K562 (cell line): ENCODE results near the gene GALNT17. TPM values are rescaled to one million over a fixed set of nuclear protein-coding genes. Genes with fewer than 3 reads are reported as not detected.

ENCODE experiments used
- ATAC-seq: fragments of 200-7000 bp; cut with Tn5 transposase; 3 replicates; pipeline ENCODE4 v1.9.1; 2020; ENCODE audit warnings: moderate library complexity
- BruUV-seq: library from RNA; stranded (reverse); fragments of 400-500 nt; replicated peaks from 2 replicates; lab custom pipeline; 2021; lab: Mats Ljungman, UMichigan
- CTCF ChIA-PET: fragments of 300-600 bp; formaldehyde crosslinking; extraction: SDS; loops from one replicate; lab custom pipeline; 2021; ENCODE audit warnings: low intra/inter-chr PET ratio; lab: Yijun Ruan, JAX
- POLR2A ChIA-PET: fragments of 300-600, 350-650 bp; sonication (Branson Sonifier 250); formaldehyde crosslinking; extraction: SDS; loops from one replicate; lab custom pipeline; 2021; ENCODE audit warnings: antibody characterized with exemption, inconsistent platforms; lab: Yijun Ruan, JAX
- DNase-seq, 4 experiments: peaks; one replicate each; pipeline versions ENCODE4 v3.0.0 to v3.0.0-alpha.2; 2011 to 2018; ENCODE audit warnings: low spot score in 3 of 4, mixed read lengths in 3 of 4; ENCODE audit errors: extremely low read depth in 1 of 4
- FAIRE-seq: peaks from 2 replicates; lab custom pipeline; 2011; peaks lifted over from hg19 to GRCh38; lab: Jason Lieb, UNC
- H2AFZ ChIP-seq: 2 replicates; pipeline ENCODE4 v1.6.0; 2011; ENCODE audit warnings: low read depth, low read length, control low read depth, inconsistent platforms
- H3K27ac ChIP-seq: fragments of 200-600 bp; 3 replicates; pipeline ENCODE4 v1.8.0; 2011; ENCODE audit warnings: low read depth, mild to moderate bottlenecking, control low read depth, inconsistent platforms, low read length, moderate library complexity, mixed read lengths; ENCODE audit errors: extremely low read depth
- H3K27me3 ChIP-seq, 2 experiments: fragments of 300-600 bp in 1 of 2; 2 replicates in 1 of 2; 3 replicates in 1 of 2; pipeline versions ENCODE4 v1.6.0 to v1.8.0; 2011; ENCODE audit warnings: inconsistent platforms in 2 of 2, low read length in 2 of 2, mild to moderate bottlenecking in 1 of 2, mixed read lengths in 1 of 2, moderate library complexity in 1 of 2; ENCODE audit not compliant: control insufficient read depth in 2 of 2, insufficient read depth in 2 of 2
- H3K36me3 ChIP-seq: fragments of 300-600 bp; 3 replicates; pipeline ENCODE4 v1.8.0; 2011; ENCODE audit warnings: mild to moderate bottlenecking, low read length, inconsistent platforms; ENCODE audit not compliant: control insufficient read depth, insufficient read depth
- H3K4me1 ChIP-seq, 2 experiments: fragments of 200-600 bp in 1 of 2; replicated peaks in 1 of 2; 2 replicates in 1 of 2; 3 replicates in 1 of 2; pipeline versions ENCODE4 v1.5.1 to v1.8.0; 2011; ENCODE audit warnings: inconsistent platforms in 2 of 2, low read length in 2 of 2, mild to moderate bottlenecking in 1 of 2, mixed read lengths in 1 of 2, moderate library complexity in 1 of 2; ENCODE audit not compliant: control insufficient read depth in 2 of 2, insufficient read depth in 2 of 2
- H3K4me2 ChIP-seq: 2 replicates; pipeline ENCODE4 v1.6.1; 2011; ENCODE audit warnings: low read length, control low read depth, inconsistent platforms, mixed read lengths; ENCODE audit not compliant: insufficient read depth
- H3K4me3 ChIP-seq: fragments of 200-600 bp; sonication (generic), shearing (Covaris generic); 2 replicates; pipeline ENCODE4 v1.5.1; 2016; ENCODE audit warnings: control low read depth, inconsistent platforms
- H3K79me2 ChIP-seq: fragments of 200-600 bp; 3 replicates; pipeline ENCODE4 v1.8.0; 2011; ENCODE audit warnings: low read length, inconsistent platforms; ENCODE audit not compliant: control insufficient read depth, insufficient read depth
- H3K9ac ChIP-seq, 2 experiments: 2 replicates each; pipeline versions ENCODE4 v1.6.0 to v1.6.1; 2011; ENCODE audit warnings: low read depth in 2 of 2, low read length in 2 of 2, control low read depth in 1 of 2, inconsistent platforms in 1 of 2, mild to moderate bottlenecking in 1 of 2, mixed read lengths in 1 of 2; ENCODE audit not compliant: insufficient read depth in 1 of 2
- H3K9me1 ChIP-seq: one replicate; pipeline ENCODE4 v1.6.0; 2011; ENCODE audit warnings: inconsistent platforms, mild to moderate bottlenecking, low read length, moderate library complexity; ENCODE audit not compliant: control insufficient read depth, insufficient read depth
- H3K9me3 ChIP-seq: replicated peaks from 2 replicates; pipeline ENCODE4 v1.5.1; 2011; ENCODE audit warnings: low read depth, low read length, inconsistent platforms; ENCODE audit not compliant: control insufficient read depth, insufficient read depth
- H4K20me1 ChIP-seq: replicated peaks from 2 replicates; pipeline ENCODE4 v1.6.1; 2011; ENCODE audit warnings: low read length, inconsistent platforms, mixed read lengths; ENCODE audit not compliant: control insufficient read depth, insufficient read depth
- BHLHE40 ChIP-seq: IDR thresholded peaks from 2 replicates; pipeline ENCODE4 v1.6.1; 2011; ENCODE audit warnings: low read length, improper control_type of control experiment
- ESRRB ChIP-seq: fragments of 250-450 bp; sonication (Bioruptor Pico); IDR thresholded peaks from 2 replicates; pipeline ENCODE4 v1.5.0; 2020; ENCODE audit warnings: mild to moderate bottlenecking, moderate library complexity, borderline replicate concordance
- LEF1 ChIP-seq: fragments of 450-650 bp; IDR thresholded peaks from 2 replicates; pipeline ENCODE4 v1.6.1; 2016; ENCODE audit warnings: mild to moderate bottlenecking
- NR1H2 ChIP-seq: sonication (generic); formaldehyde crosslinking; IDR thresholded peaks from 2 replicates; pipeline ENCODE4 v1.4.0; 2020; ENCODE audit warnings: mild to moderate bottlenecking, missing genetic modification reagents
- U2AF1 ChIP-seq: fragments of 200-400 bp; formaldehyde crosslinking; optimal IDR thresholded peaks from 2 replicates; pipeline ENCODE3; 2017; ENCODE audit warnings: mild to moderate bottlenecking, low read depth, low read length, moderate library complexity
- ZFX ChIP-seq: sonication (generic); formaldehyde crosslinking; IDR thresholded peaks from 2 replicates; pipeline ENCODE4 v1.8.0; 2022; ENCODE audit warnings: mild to moderate bottlenecking, missing genetic modification reagents, moderate library complexity
- ZNF12 ChIP-seq: sonication (generic); formaldehyde crosslinking; IDR thresholded peaks from 2 replicates; pipeline ENCODE4 v1.4.0; 2020; ENCODE audit warnings: mild to moderate bottlenecking, missing genetic modification reagents
- ZNF124 ChIP-seq: sonication (generic); formaldehyde crosslinking; IDR thresholded peaks from 2 replicates; pipeline ENCODE4 v1.8.1; 2022; ENCODE audit warnings: missing genetic modification reagents
- WGBS: fragments of 100-300 bp; shearing (Covaris generic); methylation state at CpG from one replicate; pipeline ENCODE4 v1.1.6; 2016; ENCODE audit warnings: low coverage, mixed read lengths; ENCODE audit not compliant: insufficient coverage; ENCODE audit errors: missing lambda C conversion rate; 5-methylcytosine and 5-hydroxymethylcytosine counted together
- in situ Hi-C: fragments of 300-500 bp; cut with MboI; formaldehyde crosslinking; loops from 4 replicates; pipeline ENCODE4 v1.15.0; 2018; ENCODE audit warnings: inconsistent platforms, mixed read lengths
- intact Hi-C: fragments of 100-400 bp; cut with micrococcal nuclease; formaldehyde crosslinking; loops from 2 replicates; pipeline ENCODE4 v1.14.2; 2022
- polyA plus RNA-seq, 8 experiments: library from polyadenylated mRNA; depleted of rRNA in 4 of 8; stranded (reverse) in 5 of 8; unstranded in 3 of 8; fragments of >200 nt; fragmentation: Nextera tagmentation in 2 of 8; fragmentation: Illumina TruSeq in 1 of 8; extraction: Ambion mirVana in 2 of 8; extraction: Trizol in 1 of 8; gene quantifications; 2 replicates each; pipeline versions ENCODE4 v1.2.1 to v1.2.3, GENCODE V29; 2011 to 2014; ENCODE audit warnings: inconsistent platforms in 1 of 8, missing spikeins in 1 of 8
- total RNA-seq, 7 experiments: library from RNA; depleted of rRNA in 6 of 7; stranded (reverse); fragments of >200 nt in 6 of 7; fragmentation: Illumina TruSeq in 2 of 7; extraction: Trizol in 2 of 7; gene quantifications; 2 replicates each; pipeline versions ENCODE4 v1.2.1 to v1.2.3, GENCODE V29; 2011 to 2021; ENCODE audit warnings: low replicate concordance in 1 of 7
- TF ChIP-seq, protein P1 (sequence below): fragments of 450-650 bp; IDR thresholded peaks from 2 replicates; pipeline ENCODE4 v1.6.1; 2016; ENCODE audit warnings: low read depth, mild to moderate bottlenecking, moderate library complexity
- TF ChIP-seq, protein P2 (sequence below): fragments of 450-650 bp; formaldehyde crosslinking; IDR thresholded peaks from 2 replicates; pipeline ENCODE4 v1.4.0; 2020; ENCODE audit warnings: mild to moderate bottlenecking, moderate library complexity
- TF ChIP-seq, protein P3 (sequence below): fragments of 450-650 bp; IDR thresholded peaks from 2 replicates; pipeline ENCODE4 v1.7.0; 2016; ENCODE audit warnings: borderline replicate concordance

GALNT17 gene
- total and polyA plus RNA-seq, 9 of the 15 experiments (the other 6 are each of a cell fraction or from before 2014, with no cell fraction given) = not detected

DNA sequence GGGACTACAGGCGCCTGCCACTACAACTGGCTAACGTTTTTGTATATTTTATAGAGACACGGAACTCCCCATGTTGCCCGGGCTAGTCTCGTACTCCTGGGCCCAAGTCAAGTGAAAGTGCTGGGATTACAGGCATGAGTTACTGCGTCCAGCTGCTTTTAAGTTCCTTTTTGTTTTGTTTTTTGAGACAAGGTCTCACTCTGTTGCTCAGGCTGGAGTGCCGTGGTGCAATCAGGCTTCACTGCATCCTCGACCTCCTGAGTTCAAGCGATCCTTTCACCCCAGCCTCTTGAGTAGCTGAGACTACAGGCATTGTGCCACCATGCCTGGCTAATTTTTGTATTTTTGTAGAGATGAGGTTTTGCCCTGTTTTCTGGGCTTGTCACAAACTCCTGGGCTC, 155.0 kb downstream of the GALNT17 start:
- H3K9me1 ChIP-seq = no peaks in the 10 kb centered on the region
- in situ Hi-C loops = no loop called here
- no peaks in the 10 kb centered on the region for H3K9me3 ChIP-seq
- CTCF ChIA-PET = no interaction called here
- intact Hi-C loops = no loop called here
- no peak overlapping the region for H3K4me3 ChIP-seq
- TF ChIP-seq NR1H2 (CRISPR knock-in tag) (no peak), ZFX (no peak), LEF1 (no peak), BHLHE40 (no peak), ZNF12 (no peak), ESRRB (CRISPR knock-in tag) (no peak), ZNF124 (no peak), U2AF1 (no peak)
- TF ChIP-seq, protein P1, sequence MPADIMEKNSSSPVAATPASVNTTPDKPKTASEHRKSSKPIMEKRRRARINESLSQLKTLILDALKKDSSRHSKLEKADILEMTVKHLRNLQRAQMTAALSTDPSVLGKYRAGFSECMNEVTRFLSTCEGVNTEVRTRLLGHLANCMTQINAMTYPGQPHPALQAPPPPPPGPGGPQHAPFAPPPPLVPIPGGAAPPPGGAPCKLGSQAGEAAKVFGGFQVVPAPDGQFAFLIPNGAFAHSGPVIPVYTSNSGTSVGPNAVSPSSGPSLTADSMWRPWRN = no peak
- TF ChIP-seq, protein P2, sequence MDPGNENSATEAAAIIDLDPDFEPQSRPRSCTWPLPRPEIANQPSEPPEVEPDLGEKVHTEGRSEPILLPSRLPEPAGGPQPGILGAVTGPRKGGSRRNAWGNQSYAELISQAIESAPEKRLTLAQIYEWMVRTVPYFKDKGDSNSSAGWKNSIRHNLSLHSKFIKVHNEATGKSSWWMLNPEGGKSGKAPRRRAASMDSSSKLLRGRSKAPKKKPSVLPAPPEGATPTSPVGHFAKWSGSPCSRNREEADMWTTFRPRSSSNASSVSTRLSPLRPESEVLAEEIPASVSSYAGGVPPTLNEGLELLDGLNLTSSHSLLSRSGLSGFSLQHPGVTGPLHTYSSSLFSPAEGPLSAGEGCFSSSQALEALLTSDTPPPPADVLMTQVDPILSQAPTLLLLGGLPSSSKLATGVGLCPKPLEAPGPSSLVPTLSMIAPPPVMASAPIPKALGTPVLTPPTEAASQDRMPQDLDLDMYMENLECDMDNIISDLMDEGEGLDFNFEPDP = no peak
- TF ChIP-seq, protein P3, sequence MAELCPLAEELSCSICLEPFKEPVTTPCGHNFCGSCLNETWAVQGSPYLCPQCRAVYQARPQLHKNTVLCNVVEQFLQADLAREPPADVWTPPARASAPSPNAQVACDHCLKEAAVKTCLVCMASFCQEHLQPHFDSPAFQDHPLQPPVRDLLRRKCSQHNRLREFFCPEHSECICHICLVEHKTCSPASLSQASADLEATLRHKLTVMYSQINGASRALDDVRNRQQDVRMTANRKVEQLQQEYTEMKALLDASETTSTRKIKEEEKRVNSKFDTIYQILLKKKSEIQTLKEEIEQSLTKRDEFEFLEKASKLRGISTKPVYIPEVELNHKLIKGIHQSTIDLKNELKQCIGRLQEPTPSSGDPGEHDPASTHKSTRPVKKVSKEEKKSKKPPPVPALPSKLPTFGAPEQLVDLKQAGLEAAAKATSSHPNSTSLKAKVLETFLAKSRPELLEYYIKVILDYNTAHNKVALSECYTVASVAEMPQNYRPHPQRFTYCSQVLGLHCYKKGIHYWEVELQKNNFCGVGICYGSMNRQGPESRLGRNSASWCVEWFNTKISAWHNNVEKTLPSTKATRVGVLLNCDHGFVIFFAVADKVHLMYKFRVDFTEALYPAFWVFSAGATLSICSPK = no peak
- FAIRE-seq = no peak
- no TSS peak for BruUV-seq
- POLR2A ChIA-PET = no interaction called here
- no peak for DNase-seq
- 1% methylated on average over 9 of the region's 9 CpGs for WGBS
- no peaks in the 10 kb centered on the region for H3K36me3 ChIP-seq
- no peaks in the 10 kb centered on the region; a peak in 1 of 5 replicates for H3K4me1 ChIP-seq
- no peak for ATAC-seq
- H4K20me1 ChIP-seq = no peaks in the 10 kb centered on the region
- no peaks in the 10 kb centered on the region; a peak in 1 of 5 replicates for H3K27me3 ChIP-seq
- H3K27ac ChIP-seq = no peak overlapping the region
- no peak overlapping the region for H2AFZ ChIP-seq
- no peak overlapping the region for H3K9ac ChIP-seq
- no peaks in the 10 kb centered on the region for H3K79me2 ChIP-seq
- H3K4me2 ChIP-seq = no peak overlapping the region
